ENCODE data around the gene PEX13.
A peak's percentile ranks its signal among the peaks of the same experiment; 100 is the strongest.

The PEX13 gene

DNA sequence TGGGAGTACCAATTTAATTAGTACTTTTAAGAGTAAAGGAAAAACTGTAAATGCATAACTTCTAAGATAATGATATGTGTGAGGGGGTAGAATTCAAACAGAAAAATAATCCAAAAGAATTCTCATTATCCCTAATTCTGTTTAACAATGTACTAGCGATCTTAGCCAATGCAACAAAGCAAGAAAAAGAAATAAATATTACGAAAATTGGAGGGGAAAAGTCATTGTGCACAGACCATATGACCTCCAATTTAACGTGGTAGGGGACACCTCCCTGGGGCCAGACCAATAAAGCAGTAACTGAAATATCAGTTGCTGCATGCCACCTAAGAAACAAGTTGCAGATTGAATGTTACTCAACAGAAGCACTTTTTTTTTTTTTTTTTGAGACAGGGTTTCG, 25.9 kb upstream of the PEX13 start:
- no peaks in the 10 kb centered on the region for H3K4me1 ChIP-seq (ENCODE audit: insufficient read depth, poor library complexity, severe bottlenecking)
- DNase-seq (ENCODE audit: low spot score) (no peak), ATAC-seq (ENCODE audit: low read depth) (no peak)
- TF ChIP-seq CTCF (IDR thresholded peaks at IDR 0.05; ENCODE audit: poor library complexity, severe bottlenecking) = no peak
- H3K36me3 ChIP-seq (ENCODE audit: low read depth) = no peaks in the 10 kb centered on the region
- peaks cover 6% of the 10 kb centered on the region for H3K9me3 ChIP-seq (ENCODE audit: severe bottlenecking)
- H3K27me3 ChIP-seq (ENCODE audit: insufficient read depth, poor library complexity, severe bottlenecking) = no peaks in the 10 kb centered on the region
- H3K27ac ChIP-seq (ENCODE audit: poor library complexity, severe bottlenecking) = no peak overlapping the region
- no peak overlapping the region for H3K4me3 ChIP-seq (ENCODE audit: severe bottlenecking)

DNA sequence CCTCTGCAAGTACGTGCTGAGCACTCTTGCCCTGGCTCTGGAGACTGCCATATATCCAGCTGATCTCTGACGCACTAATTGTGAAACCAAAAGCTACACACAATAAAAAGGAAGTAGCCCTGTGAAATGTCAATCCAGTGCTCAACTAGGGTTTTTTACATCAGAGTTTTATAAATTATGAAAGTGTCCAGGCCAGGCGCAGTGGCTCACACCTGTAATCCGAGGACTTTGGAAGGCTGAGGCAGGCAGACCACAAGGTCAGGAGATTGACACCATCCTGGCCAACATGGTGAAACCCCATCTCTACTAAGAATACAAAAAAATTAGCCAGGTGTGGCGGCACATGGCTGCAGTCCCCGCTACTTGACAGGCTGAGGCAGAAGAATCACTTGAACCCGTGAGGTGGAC, 24.5 kb upstream of the PEX13 start:
- Histone ChIP-seq H3K4me1 (ENCODE audit: insufficient read depth, poor library complexity, severe bottlenecking) (no peaks in the 10 kb centered on the region), H3K27ac (ENCODE audit: poor library complexity, severe bottlenecking) (no peak overlapping the region), H3K27me3 (ENCODE audit: insufficient read depth, poor library complexity, severe bottlenecking) (no peaks in the 10 kb centered on the region), H3K4me3 (ENCODE audit: severe bottlenecking) (no peak overlapping the region), H3K9me3 (ENCODE audit: severe bottlenecking) (peaks cover 6% of the 10 kb centered on the region), H3K36me3 (ENCODE audit: low read depth) (no peaks in the 10 kb centered on the region)
- no peak for TF ChIP-seq CTCF (IDR thresholded peaks at IDR 0.05; ENCODE audit: poor library complexity, severe bottlenecking)
- no peak for ATAC-seq (ENCODE audit: low read depth)
- no peak for DNase-seq (ENCODE audit: low spot score)

DNA sequence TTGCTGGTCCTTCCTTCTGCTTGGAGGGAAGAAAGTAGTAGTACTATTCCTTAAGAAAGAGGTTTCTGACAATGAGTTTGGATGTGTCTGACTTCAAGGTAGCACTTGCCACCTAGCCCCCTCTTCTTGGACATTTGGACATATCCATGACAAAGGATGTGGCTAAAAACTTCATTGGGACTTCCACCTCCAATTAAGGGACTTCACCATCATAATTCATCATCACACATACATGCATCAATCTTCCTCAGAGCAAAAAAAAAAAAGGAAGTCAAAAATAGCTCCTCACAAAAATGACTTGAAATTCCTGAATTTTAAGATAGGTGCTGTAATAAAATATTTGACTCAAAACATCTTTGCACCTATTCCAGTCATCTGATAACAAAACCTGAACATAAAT, 23.4 kb upstream of the PEX13 start:
- TF ChIP-seq CTCF (IDR thresholded peaks at IDR 0.05; ENCODE audit: poor library complexity, severe bottlenecking) = no peak
- DNase-seq (ENCODE audit: low spot score) = no peak
- H3K9me3 ChIP-seq (ENCODE audit: severe bottlenecking) = peaks cover 6% of the 10 kb centered on the region
- H3K4me1 ChIP-seq (ENCODE audit: insufficient read depth, poor library complexity, severe bottlenecking) = no peaks in the 10 kb centered on the region
- no peak overlapping the region for H3K4me3 ChIP-seq (ENCODE audit: severe bottlenecking)
- ATAC-seq (ENCODE audit: low read depth) = no peak
- no peaks in the 10 kb centered on the region for H3K36me3 ChIP-seq (ENCODE audit: low read depth)
- no peak overlapping the region for H3K27ac ChIP-seq (ENCODE audit: poor library complexity, severe bottlenecking)
- no peaks in the 10 kb centered on the region for H3K27me3 ChIP-seq (ENCODE audit: insufficient read depth, poor library complexity, severe bottlenecking)

DNA sequence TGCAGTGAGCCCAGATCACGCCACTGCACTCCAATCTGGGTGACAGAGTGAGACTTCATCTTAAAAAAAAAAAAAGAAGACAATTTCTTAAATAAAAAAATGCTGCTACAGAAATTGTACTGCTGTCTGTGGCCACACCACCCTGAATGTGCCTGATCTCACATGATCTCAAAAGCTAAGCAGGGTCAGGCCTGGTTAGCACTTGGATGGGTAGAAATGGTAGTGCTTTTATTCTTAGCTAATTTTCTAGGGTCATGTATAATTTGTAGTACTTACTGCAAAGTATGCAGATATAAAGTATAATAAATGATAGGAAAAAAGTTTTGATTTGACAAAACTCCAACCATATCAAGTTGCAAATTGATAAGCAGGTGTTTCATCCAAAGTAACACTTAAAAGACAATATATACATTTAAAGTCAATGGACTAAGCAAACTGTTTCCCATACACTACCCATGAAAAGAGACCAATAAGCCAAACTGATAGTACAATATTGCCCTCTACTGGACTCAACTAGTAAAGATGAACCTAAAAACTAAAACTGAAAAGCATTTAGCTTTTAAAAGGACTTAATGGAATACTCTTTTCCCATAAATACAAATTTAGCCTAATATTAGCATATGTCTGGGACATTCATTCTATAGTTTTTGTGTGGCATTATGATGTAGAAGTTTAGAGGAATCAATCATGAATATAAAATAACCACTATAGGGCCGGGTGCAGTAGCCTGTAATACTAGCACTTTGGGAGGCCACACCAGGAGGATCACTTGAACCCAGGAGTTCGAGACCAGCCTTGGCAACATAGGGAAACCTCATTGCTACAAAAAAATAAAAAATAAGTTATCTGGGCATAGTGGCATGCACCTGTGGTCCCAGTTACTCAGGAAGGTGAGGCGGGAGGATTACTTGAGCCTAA, 18.6 kb upstream of the PEX13 start:
- Histone ChIP-seq H3K9me3 (ENCODE audit: severe bottlenecking) (no peaks in the 10 kb centered on the region), H3K27ac (ENCODE audit: poor library complexity, severe bottlenecking) (no peak overlapping the region), H3K4me1 (ENCODE audit: insufficient read depth, poor library complexity, severe bottlenecking) (no peaks in the 10 kb centered on the region), H3K4me3 (ENCODE audit: severe bottlenecking) (no peak overlapping the region), H3K27me3 (ENCODE audit: insufficient read depth, poor library complexity, severe bottlenecking) (no peaks in the 10 kb centered on the region), H3K36me3 (ENCODE audit: low read depth) (no peaks in the 10 kb centered on the region)
- peak; percentile 89 for TF ChIP-seq CTCF (IDR thresholded peaks at IDR 0.05; ENCODE audit: poor library complexity, severe bottlenecking)
- ATAC-seq (ENCODE audit: low read depth) = peak; percentile 38; the same call in 1 of the 3 replicates
- DNase-seq (ENCODE audit: low spot score) = no peak

DNA sequence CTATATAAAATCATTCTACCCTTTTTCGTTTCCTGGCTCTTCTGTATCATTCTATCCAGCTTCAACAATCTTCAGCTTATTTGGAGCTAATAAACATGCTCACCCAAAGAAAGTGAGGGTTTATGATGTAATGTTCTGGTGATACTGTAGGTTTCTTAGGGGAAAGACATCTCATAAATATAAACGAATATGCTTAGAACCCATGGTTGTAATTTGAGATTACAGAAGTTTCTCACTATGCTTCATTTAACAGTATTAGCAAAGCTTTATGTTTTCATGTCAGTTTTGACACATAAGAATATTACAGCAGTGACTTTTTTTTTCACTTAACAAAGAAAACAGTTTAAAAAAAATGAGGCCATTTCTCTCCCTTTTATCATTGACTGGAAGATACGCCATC, 11.8 kb upstream of the PEX13 start:
- H3K9me3 ChIP-seq (ENCODE audit: severe bottlenecking) = no peaks in the 10 kb centered on the region
- TF ChIP-seq CTCF (IDR thresholded peaks at IDR 0.05; ENCODE audit: poor library complexity, severe bottlenecking) = no peak
- peaks cover 5% of the 10 kb centered on the region for H3K4me1 ChIP-seq (ENCODE audit: insufficient read depth, poor library complexity, severe bottlenecking)
- H3K27ac ChIP-seq (ENCODE audit: poor library complexity, severe bottlenecking) = no peak overlapping the region
- DNase-seq (ENCODE audit: low spot score) (no peak), ATAC-seq (ENCODE audit: low read depth) (no peak)
- H3K27me3 ChIP-seq (ENCODE audit: insufficient read depth, poor library complexity, severe bottlenecking) = no peaks in the 10 kb centered on the region
- no peak overlapping the region for H3K4me3 ChIP-seq (ENCODE audit: severe bottlenecking)
- no peaks in the 10 kb centered on the region for H3K36me3 ChIP-seq (ENCODE audit: low read depth)

All from RWPE2 (cell line).